ENCODE results near the gene SULT4A1.

SULT4A1 gene

DNA sequence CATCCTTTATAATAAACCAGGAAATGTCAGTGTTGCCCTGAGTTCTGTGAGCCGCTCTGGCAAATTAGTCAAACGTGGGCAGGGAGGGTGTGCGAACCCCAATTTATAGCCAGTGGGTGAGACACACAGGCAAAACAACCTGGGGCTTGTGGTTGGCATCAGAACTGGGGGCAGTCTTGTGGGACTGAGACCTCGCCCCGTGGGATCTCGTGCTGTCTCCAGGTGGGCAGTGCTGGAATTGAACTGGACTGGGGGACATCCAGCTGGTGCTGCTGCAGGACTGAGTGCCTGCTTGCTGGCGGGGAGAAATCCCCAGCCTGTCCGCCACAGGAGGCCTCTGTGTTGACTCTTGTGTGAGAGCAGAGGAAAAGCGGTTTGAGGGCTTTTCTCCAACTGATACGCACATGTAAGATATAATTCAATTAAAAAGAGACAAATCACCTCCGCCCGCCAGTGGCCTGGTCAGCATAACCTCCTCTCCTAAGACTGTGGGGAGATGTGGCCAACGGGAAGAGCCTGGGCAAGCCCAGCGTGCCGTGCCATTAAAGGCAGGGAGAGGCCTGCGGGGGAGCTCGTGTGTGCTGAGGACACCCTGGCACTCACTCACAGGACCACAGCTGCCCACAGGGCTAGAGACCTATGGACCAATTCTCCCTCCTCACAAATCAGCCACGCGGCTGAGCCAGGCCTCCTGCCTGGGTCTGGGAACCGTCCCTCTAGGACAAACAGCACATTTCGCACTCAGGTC, 18.4 kb downstream of the SULT4A1 start:
- DNase-seq: no peak

DNA sequence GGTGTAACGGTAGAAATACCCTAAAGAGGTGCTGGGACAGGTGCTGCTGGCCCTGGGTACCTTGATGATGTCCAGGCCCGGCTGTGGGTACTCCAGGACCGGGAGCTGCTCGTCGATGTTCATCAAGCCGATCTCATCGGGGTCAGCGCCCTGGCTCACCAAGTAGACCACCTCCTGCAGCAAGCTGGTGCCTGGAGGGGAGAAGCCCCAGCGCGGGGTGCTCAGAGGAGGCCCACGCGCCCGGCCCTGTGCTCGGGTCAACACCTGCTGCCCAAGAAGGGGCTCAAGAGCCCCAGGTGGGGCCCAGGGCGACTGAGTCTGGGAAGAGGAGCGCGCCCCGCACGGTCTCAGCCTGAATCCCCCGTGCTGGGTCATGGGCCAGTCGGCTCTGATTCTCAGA, 20.6 kb downstream of the SULT4A1 start:
- DNase-seq: no peak

GRCh38 chr22:43840851-43841250, 21.5 kb downstream of the SULT4A1 start:
- no peak for DNase-seq

- no peak for DNase-seq
Measured at GRCh38 chr22:43840431-43840830, 21.9 kb downstream of the SULT4A1 start.

GRCh38 chr22:43839781-43840180, 22.5 kb downstream of the SULT4A1 start:
- no peak for DNase-seq

- no peak for DNase-seq
Measured at GRCh38 chr22:43838571-43839307, 23.6 kb downstream of the SULT4A1 start.

GRCh38 chr22:43838161-43838560, 24.2 kb downstream of the SULT4A1 start:
- DNase-seq: no peak

DNA sequence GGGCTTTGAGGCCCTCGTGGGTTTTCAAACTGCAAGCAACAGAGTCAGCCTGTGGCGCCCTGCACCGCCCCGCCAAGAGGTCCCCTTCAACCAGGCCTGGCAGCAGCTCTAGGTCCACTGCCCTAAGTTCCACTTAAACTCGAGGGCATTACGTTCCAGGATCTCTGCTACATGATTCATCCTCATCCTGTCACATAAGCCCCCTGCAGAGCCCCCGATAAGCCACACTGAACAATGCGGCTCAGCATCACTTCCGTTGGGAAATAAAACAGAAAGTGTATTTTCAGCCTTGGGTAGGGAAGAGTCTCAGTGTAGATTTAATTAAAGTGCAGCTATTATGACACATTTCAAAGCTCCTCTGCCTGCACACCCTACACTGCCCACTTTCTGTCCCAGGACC, 24.6 kb downstream of the SULT4A1 start:
- no peak for DNase-seq

DNA sequence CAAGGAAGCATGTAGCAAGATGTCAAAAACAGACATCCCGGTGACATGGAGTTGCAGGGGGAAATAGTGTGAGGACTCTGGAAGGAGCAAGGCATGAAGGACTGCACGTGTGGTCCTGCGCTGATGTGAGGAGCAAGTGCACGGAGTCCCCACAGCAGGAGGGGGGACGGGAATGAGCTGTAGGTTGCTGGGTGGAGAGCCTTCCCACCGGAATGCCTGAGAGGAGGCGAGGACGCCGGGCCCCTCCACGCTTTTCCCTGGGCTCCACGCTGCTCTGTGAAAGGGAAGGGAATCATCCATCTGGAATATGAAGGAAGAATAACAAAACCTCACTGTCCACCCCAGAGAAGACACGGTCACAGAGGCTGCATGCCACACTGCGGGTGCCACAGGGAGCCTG, 26.6 kb downstream of the SULT4A1 start:
- DNase-seq: no peak

GRCh38 chr22:43835166-43835565, 27.1 kb downstream of the SULT4A1 start:
- no peak for DNase-seq

DNA sequence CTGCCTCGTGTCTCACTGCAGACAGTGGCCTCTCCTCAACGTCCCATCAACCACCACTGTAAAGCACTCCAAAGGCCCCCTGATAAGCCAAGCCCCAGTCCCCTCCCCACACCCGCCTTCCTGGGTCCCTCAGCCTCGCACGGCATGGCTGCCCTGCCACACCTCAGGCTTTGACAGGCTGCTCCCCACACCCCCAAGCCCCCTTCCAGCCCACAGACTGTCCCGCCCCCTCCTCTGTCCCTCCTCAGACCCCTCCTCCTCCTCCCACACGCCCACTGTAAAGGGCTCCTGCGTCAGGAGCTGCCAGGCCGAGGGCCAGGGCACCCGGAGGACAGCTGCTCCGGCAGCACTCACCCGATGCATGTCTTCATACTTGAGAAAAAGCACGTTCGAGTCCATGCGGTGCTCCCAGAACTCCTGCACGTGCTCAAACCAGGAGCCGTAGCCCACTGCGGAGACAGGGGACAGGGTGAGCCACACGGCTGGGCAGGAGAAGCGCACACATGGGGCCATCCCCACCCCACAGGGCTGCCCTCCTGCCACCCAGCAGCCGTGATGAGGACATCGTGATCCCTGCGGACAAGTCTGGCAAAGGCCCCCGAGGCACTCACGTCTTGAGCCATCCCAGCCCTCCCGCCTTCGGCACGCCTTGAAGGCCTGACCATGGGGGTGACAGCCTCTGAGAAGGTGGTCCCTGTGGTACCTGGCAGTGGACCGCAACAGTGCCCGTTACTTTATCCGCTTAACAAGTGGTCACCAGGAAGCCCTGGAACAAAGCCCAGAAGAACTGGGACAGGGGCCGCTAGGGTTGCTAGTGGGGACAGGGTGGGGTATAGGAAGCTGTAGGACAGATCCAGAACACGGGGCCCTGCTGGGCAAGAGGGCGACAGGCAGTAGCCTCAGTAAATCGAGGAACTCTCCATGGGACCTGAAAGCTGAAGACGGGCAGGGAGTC, 28.8 kb downstream of the SULT4A1 start:
- no peak for DNase-seq

DNA sequence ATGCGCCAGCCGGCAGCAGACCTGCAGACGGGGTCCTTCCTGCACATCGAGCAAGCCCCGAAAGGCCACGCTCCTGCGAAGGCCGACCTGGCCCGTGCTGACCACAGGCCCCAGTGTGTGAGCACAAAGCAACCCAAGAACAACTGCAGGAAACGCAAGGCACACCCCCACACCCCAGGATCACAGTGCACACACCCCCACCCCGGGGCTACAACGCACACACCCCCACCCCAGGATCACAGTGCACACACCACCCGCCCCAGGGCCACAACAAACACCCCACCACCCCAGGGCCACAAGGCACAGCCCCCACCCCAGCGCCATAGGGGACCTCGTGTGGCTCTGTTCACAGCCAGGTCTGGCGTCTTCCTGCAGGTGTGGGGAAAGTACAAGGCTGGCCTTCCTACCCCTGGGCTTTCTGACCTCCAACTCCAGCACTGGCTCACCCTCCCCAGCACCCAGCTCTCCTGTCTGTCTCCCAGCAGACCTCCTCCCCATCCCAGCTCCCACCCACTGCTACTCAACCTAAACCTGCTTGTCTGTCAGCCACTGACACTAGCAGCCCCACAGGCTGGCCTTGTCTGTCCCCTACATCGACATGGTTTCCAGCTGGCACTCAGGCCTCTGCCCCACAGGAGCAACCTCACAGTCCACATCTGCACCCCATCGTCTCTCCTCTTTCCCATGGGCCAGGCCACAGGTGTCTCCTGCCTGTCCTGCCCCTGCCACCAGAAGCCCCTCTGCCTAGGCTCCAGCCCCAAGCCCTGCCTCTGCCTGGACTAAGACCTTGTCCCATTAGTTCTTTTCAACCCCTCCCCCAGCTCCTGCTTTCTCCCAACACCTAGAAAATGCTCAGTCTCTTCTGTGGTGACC, 29.7 kb downstream of the SULT4A1 start:
- DNase-seq: no peak

DNA sequence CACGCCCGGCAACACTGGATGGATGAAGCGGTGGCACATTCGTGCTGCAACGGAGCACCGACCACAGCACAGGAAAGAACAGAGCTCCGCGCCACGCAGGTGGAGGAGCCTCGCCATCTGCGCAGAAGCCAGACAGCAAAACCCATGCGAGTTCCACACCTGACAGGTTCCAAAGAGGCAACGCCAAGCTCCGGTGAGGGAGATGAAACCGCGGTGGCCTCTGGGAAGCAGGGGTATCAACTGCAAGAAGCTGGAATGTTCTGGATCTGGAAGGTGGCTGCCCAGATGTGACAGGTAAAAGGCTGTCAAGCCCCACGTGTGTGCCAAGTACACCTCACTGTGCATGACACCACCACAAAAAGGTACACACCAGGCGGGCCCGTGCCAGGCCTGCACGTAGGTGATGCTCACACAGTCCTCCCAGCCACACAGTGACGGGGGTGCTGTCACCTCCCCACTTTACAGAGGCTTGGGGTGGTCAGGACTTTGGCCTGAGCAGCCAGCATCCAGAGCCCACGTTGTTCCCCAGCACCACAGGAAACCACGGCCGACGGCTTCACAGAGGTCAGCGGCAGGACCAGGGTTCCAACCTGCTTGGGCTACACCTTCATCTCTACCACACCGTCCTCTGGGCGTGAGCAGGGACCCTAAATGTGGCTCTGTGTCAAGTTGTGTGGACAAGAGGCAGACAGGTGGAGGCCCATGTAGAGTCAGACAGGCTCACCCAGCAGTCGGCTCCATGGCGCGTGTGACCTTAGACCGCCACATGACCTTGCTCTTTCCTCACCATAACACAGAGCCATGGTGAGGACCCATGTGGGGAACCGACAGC, 30.5 kb downstream of the SULT4A1 start:
- no peak for DNase-seq

GRCh38 chr22:43830931-43831560, 31.3 kb downstream of the SULT4A1 start:
- no peak for DNase-seq

DNA sequence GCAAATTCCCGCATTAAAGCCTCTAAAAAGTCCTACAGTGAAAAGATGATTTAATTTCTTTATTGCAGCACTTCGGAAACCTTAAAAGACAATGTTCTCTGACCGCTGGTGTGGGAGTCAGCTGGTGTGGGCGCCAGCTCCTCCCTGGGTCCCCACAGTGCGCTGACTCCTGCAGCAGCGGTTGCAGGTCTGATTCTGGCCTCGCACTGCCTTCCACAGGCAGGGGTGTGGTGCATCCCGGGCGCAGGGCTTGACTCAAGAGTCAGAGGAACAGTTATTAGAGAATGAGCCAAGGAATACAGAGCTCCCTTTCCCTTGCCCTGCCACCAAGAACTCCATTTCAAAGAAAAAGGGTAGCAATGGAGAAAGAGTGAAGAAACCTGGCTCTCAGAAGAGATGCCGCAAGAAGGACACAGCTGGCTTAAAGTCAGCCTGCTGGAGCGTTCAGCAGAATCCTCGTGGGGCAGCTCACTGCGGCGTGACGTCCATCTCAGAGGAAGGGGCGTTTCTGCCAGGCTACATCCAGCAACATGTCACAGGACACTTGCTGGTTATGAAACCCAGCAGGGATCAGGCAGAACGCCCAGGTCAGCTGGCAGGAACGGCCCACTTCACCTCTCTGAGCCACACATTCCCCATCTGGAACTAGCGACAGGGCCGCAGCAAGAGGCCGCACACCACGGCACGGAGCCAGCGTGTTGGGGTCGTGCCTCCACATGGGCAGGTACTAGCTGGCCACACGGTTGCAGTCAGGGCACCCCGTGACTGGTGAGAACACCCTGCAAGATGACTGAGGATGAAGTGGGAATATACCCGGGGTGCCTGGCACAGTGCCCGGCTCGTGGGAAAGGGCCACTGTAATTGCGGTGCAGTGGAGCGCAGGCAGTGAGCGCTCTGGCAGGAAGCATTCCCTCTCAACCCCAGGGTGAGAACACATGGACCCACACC, 32.1 kb downstream of the SULT4A1 start:
- no peak for DNase-seq

GRCh38 chr22:43828998-43829782, 33.1 kb downstream of the SULT4A1 start:
- no peak for DNase-seq

DNA sequence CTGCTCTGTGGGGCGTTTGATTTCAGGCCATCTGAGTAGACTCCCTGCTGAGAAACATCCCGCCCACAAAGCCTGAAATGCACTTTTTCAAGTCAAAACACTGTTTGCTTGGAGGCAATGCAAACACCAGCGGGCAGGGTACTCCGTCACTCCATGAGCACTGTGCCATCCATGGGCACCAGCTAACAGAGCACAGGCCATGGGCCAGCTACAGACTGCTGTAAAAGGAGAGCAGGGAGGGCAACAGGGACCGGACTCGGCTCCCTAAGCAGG, 33.7 kb downstream of the SULT4A1 start:
- DNase-seq: no peak

DNA sequence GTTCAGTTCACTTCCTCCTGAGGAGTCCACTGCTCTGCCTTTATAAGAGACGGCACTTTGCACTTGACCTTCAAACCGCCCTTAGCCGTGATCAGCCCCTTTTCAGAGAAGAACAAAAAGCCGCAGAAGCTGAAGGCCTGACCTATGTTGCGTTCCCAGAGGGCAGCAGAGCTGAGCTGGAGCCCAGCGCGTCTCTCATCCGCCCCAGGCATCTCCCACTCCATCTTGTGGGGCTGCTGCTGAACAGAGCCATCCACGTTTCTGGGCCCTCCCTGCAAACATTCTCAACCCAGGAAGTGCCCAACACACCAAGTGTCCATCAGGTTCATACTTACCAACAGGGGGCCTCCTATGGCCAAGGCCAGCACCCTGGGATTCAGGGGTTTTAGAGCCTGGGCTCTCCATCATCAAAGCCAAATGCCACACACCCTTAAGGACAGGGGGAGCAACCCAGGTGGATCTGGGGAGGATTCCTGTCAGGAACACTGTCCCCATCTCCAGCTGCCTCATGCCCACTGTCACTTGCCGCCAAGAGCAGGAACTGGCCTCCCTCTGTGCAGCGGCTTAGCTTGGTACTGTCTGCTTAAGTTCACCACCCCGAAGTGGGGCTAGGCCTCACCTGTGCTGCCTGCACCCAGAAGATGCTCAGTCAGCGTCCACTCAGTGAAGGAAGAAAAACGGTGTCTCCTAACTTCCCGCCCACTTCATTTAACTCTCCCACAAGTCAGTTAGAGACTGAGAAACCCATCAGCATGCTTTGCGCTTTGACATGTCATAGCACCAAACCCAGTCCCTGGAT, 34.2 kb downstream of the SULT4A1 start:
- DNase-seq: no peak
